SK-N-SH (cell line): ENCODE data around the gene BCAM. TPM values are rescaled to one million over a fixed set of nuclear protein-coding genes. Genes with fewer than 3 reads are reported as not detected.

Source experiments
- CTCF ChIA-PET: fragments of 300-600, 350-600 bp; formaldehyde crosslinking; extraction: SDS; loops from one replicate; lab custom pipeline; 2021; lab: Yijun Ruan, JAX
- POLR2A ChIA-PET: fragments of 350-600 bp; sonication (Branson Sonifier 250); formaldehyde crosslinking; extraction: SDS; loops from one replicate; lab custom pipeline; 2020; ENCODE audit warnings: antibody characterized with exemption, inconsistent platforms; lab: Yijun Ruan, JAX
- DNase-seq: peaks from one replicate; pipeline ENCODE4 v3.0.0; 2012
- H2AFZ ChIP-seq: fragments of 200-600 bp; sonication (generic); 2 replicates; pipeline ENCODE4 v1.8.1; 2016; ENCODE audit warnings: antibody characterized with exemption, mild to moderate bottlenecking, low read depth
- H3F3A ChIP-seq: fragments of 200-600 bp; sonication (generic); replicated peaks from 2 replicates; pipeline ENCODE3; 2016; ENCODE audit warnings: antibody characterized with exemption, mild to moderate bottlenecking; ENCODE audit not compliant: insufficient read depth
- H3K27ac ChIP-seq, 2 experiments: fragments of 200-500 bp in 1 of 2; fragments of 200-600 bp in 1 of 2; sonication (Bioruptor generic) in 1 of 2; sonication (generic), shearing (Covaris generic) in 1 of 2; 2 replicates each; pipeline versions ENCODE4 v1.5.1 to v1.6.1; 2014 to 2016; ENCODE audit warnings: low read depth in 2 of 2, inconsistent platforms in 1 of 2, low read length in 1 of 2, mild to moderate bottlenecking in 1 of 2, mixed read lengths in 1 of 2
- H3K27me3 ChIP-seq: fragments of 200-600 bp; sonication (generic), shearing (Covaris generic); 2 replicates; pipeline ENCODE4 v1.6.1; 2016; ENCODE audit warnings: mixed run types; ENCODE audit not compliant: insufficient read depth
- H3K36me3 ChIP-seq, 2 experiments: fragments of 200-500 bp in 1 of 2; fragments of 200-600 bp in 1 of 2; sonication (Bioruptor generic) in 1 of 2; sonication (generic) in 1 of 2; replicated peaks in 1 of 2; 2 replicates each; pipeline versions ENCODE3 to v1.5.1; 2014 to 2016; ENCODE audit warnings: low read length in 1 of 2, mild to moderate bottlenecking in 1 of 2; ENCODE audit not compliant: insufficient read depth in 2 of 2, control insufficient read depth in 1 of 2
- H3K4me1 ChIP-seq, 2 experiments: fragments of 200-500 bp in 1 of 2; fragments of 200-600 bp in 1 of 2; sonication (Bioruptor generic) in 1 of 2; sonication (generic), shearing (Covaris generic) in 1 of 2; 2 replicates each; pipeline versions ENCODE4 v1.5.1 to v1.6.1; 2014 to 2016; ENCODE audit warnings: low read depth in 1 of 2, low read length in 1 of 2, mixed run types in 1 of 2; ENCODE audit not compliant: insufficient read depth in 2 of 2, control insufficient read depth in 1 of 2
- H3K4me2 ChIP-seq: fragments of 200-600 bp; sonication (generic), shearing (Covaris generic); 2 replicates; pipeline ENCODE4 v1.6.1; 2017; ENCODE audit warnings: mixed run types
- H3K4me3 ChIP-seq, 2 experiments: fragments of 200-500 bp in 1 of 2; fragments of 200-600 bp in 1 of 2; sonication (Bioruptor generic) in 1 of 2; sonication (generic), shearing (Covaris generic) in 1 of 2; 2 replicates each; pipeline versions ENCODE4 v1.5.1 to v1.8.1; 2014 to 2016; ENCODE audit warnings: low read depth in 2 of 2, inconsistent platforms in 1 of 2, low read length in 1 of 2, mild to moderate bottlenecking in 1 of 2, mixed read lengths in 1 of 2, moderate library complexity in 1 of 2
- H3K79me2 ChIP-seq: fragments of 200-600 bp; sonication (generic); 2 replicates; pipeline ENCODE4 v1.8.1; 2017; ENCODE audit warnings: mild to moderate bottlenecking; ENCODE audit not compliant: insufficient read depth
- H3K9ac ChIP-seq: fragments of 200-600 bp; sonication (generic); 2 replicates; pipeline ENCODE4 v1.6.1; 2017; ENCODE audit warnings: mixed run types
- H3K9me2 ChIP-seq: fragments of 200-600 bp; sonication (generic); 2 replicates; pipeline ENCODE4 v1.6.1; 2017; ENCODE audit warnings: mixed run types
- H3K9me3 ChIP-seq: fragments of 200-600 bp; sonication (generic); 2 replicates; pipeline ENCODE4 v1.6.1; 2017; ENCODE audit warnings: mixed run types, mild to moderate bottlenecking, moderate library complexity
- H4K20me1 ChIP-seq: fragments of 200-600 bp; sonication (generic); 2 replicates; pipeline ENCODE4 v1.6.1; 2017; ENCODE audit warnings: mild to moderate bottlenecking, mixed run types; ENCODE audit not compliant: insufficient read depth
- CHD2 ChIP-seq: fragments of 150-350 bp; IDR thresholded peaks from 2 replicates; pipeline ENCODE4 v1.6.1; 2018; ENCODE audit warnings: low read length; ENCODE audit not compliant: partially characterized antibody
- EP300 ChIP-seq, 2 experiments: IDR thresholded peaks; 2 replicates each; pipeline versions ENCODE4 v1.4.0 to v1.6.1; 2012; ENCODE audit warnings: borderline replicate concordance in 1 of 2, low read depth in 1 of 2, low read length in 1 of 2
- FOXM1 ChIP-seq: IDR thresholded peaks from 2 replicates; pipeline ENCODE4 v1.4.0; 2012; ENCODE audit warnings: low read depth, mild to moderate bottlenecking
- GABPA ChIP-seq: IDR thresholded peaks from 2 replicates; pipeline ENCODE4 v1.4.0; 2012; ENCODE audit warnings: low read depth, mild to moderate bottlenecking
- GATA2 ChIP-seq: sonication (generic); formaldehyde crosslinking; IDR thresholded peaks from 2 replicates; pipeline ENCODE4 v1.5.0; 2020; ENCODE audit warnings: mild to moderate bottlenecking, missing genetic modification reagents
- JUND ChIP-seq: IDR thresholded peaks from 2 replicates; pipeline ENCODE4 v1.4.0; 2012
- NFIC ChIP-seq: IDR thresholded peaks from 2 replicates; pipeline ENCODE4 v1.4.0; 2012; ENCODE audit warnings: borderline replicate concordance
- NRF1 ChIP-seq: IDR thresholded peaks from 2 replicates; pipeline ENCODE4 v1.6.1; 2012; ENCODE audit warnings: low read depth, mild to moderate bottlenecking, low read length
- POLR2AphosphoS5 ChIP-seq: IDR thresholded peaks from 2 replicates; pipeline ENCODE4 v1.6.1; 2012; ENCODE audit warnings: low read depth, low read length
- RCOR1 ChIP-seq: fragments of 150-350 bp; IDR thresholded peaks from 2 replicates; pipeline ENCODE4 v1.6.1; 2017; ENCODE audit warnings: antibody characterized with exemption, low read length
- RFX5 ChIP-seq: IDR thresholded peaks from 2 replicates; pipeline ENCODE4 v1.6.1; 2012; ENCODE audit warnings: mild to moderate bottlenecking, improper control_type of control experiment, low read length
- RXRA ChIP-seq: IDR thresholded peaks from 2 replicates; pipeline ENCODE4 v1.4.0; 2012; ENCODE audit warnings: low read depth, mild to moderate bottlenecking, borderline replicate concordance
- TAF1 ChIP-seq: IDR thresholded peaks from 2 replicates; pipeline ENCODE4 v1.6.1; 2012; ENCODE audit warnings: low read depth, mild to moderate bottlenecking, low read length, moderate library complexity, borderline replicate concordance
- YY1 ChIP-seq: IDR thresholded peaks from 2 replicates; pipeline ENCODE4 v1.4.0; 2012; ENCODE audit warnings: low read depth, mild to moderate bottlenecking
- WGBS: methylation state at CpG from one replicate; pipeline ENCODE4 v1.1.6; 2017; ENCODE audit warnings: low lambda C conversion rate; 5-methylcytosine and 5-hydroxymethylcytosine counted together
- polyA plus RNA-seq, 3 experiments: library from polyadenylated mRNA; depleted of rRNA; stranded (reverse); fragments of >200 nt; gene quantifications; 2 replicates each; pipeline ENCODE4 v1.2.3, GENCODE V29; 2012
- TF ChIP-seq, protein P1 (sequence below): fragments of 150-350 bp; IDR thresholded peaks from 2 replicates; pipeline ENCODE4 v1.6.1; 2017; ENCODE audit warnings: antibody characterized with exemption, low read length, low read depth, borderline replicate concordance
- TF ChIP-seq, protein P2 (sequence below): IDR thresholded peaks from 2 replicates; pipeline ENCODE4; 2012
- TF ChIP-seq, protein P3 (sequence below): fragments of 200-600 bp; sonication (generic); IDR thresholded peaks from 2 replicates; pipeline ENCODE4 v1.6.1; 2017; ENCODE audit warnings: antibody characterized with exemption, mild to moderate bottlenecking, moderate library complexity

The BCAM gene
- polyA plus RNA-seq, 1 of the 3 experiments (the other 2 are of a cell fraction), result 34.0 TPM

DNA sequence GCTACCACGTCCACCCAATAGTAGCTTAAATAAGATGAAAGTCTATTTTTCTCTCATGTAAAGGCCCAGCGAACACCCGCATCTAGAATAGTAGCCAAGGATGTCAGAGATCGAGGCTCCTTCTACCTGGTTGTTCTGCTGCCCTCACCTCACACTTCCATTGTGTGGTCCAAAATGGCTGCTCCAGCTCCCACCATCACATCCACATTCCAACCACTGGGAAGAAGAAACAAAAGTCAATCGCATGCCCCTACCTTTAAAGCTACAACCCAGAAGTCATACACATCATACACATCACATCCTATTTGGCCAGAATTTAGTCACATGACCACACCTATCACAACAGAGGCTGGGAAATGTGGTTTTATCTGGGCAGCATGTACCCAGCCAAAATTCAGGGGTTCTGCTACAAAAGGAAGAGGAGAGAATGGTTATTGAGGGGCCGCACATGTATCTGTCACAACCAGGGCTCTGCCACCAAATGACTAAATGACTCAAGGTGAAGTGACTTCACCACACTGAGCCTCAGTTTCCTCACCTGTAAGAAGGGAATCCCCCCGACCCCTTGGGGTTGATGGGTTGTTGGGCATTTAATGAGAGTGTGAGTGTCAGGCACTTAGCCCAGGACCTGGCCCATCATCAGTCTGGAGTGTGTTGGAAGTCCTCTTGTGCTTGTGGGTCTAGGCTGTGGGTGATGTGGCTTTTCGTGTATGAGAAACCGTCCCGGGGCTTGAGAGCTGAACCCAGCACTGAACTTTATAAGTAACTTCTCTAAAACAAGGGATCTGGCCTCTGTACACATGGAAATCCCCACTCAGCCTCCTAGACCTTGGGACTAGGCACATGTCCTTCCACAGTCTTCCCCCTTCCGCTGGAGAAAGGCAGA is 41.4 kb upstream of the BCAM start:
- no peaks in the 10 kb centered on the region for H3K27me3 ChIP-seq
- H3K9me2 ChIP-seq, result no peaks in the 10 kb centered on the region
- H3K9ac ChIP-seq, result no peak overlapping the region
- H3F3A ChIP-seq, result peaks cover 16% of the 10 kb centered on the region
- ChIA-PET POLR2A (no interaction called here), CTCF (interaction anchor here (1.0 to 17.6 kb wide), 6 partner anchors 10 to 197 kb away, joined by 4 to 598 read pairs (median 6); no protein-coding TSS in a partner anchor)
- no peak for DNase-seq
- no peak overlapping the region for H3K4me2 ChIP-seq
- H4K20me1 ChIP-seq, result no peaks in the 10 kb centered on the region
- no peaks in the 10 kb centered on the region for H3K4me1 ChIP-seq
- H3K9me3 ChIP-seq, result no peaks in the 10 kb centered on the region
- no peak overlapping the region for H3K27ac ChIP-seq
- no peaks in the 10 kb centered on the region for H3K36me3 ChIP-seq
- TF ChIP-seq, protein P1, sequence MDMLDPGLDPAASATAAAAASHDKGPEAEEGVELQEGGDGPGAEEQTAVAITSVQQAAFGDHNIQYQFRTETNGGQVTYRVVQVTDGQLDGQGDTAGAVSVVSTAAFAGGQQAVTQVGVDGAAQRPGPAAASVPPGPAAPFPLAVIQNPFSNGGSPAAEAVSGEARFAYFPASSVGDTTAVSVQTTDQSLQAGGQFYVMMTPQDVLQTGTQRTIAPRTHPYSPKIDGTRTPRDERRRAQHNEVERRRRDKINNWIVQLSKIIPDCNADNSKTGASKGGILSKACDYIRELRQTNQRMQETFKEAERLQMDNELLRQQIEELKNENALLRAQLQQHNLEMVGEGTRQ, result no peak
- TF ChIP-seq YY1 (no peak), CHD2 (no peak), RFX5 (no peak), FOXM1 (no peak), POLR2AphosphoS5 (no peak), JUND (no peak), GABPA (no peak), RCOR1 (no peak), RXRA (no peak), GATA2 (CRISPR knock-in tag) (no peak), TAF1 (no peak), NFIC (no peak), NRF1 (no peak), EP300 (IDR thresholded peaks at IDR 0.05; ENCODE audit: borderline replicate concordance in 1 of 2, low read depth in 1 of 2, low read length in 1 of 2) (no peak)
- TF ChIP-seq, protein P2, sequence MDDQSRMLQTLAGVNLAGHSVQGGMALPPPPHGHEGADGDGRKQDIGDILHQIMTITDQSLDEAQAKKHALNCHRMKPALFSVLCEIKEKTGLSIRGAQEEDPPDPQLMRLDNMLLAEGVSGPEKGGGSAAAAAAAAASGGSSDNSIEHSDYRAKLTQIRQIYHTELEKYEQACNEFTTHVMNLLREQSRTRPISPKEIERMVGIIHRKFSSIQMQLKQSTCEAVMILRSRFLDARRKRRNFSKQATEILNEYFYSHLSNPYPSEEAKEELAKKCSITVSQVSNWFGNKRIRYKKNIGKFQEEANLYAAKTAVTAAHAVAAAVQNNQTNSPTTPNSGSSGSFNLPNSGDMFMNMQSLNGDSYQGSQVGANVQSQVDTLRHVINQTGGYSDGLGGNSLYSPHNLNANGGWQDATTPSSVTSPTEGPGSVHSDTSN, result no peak
- TF ChIP-seq, protein P3, sequence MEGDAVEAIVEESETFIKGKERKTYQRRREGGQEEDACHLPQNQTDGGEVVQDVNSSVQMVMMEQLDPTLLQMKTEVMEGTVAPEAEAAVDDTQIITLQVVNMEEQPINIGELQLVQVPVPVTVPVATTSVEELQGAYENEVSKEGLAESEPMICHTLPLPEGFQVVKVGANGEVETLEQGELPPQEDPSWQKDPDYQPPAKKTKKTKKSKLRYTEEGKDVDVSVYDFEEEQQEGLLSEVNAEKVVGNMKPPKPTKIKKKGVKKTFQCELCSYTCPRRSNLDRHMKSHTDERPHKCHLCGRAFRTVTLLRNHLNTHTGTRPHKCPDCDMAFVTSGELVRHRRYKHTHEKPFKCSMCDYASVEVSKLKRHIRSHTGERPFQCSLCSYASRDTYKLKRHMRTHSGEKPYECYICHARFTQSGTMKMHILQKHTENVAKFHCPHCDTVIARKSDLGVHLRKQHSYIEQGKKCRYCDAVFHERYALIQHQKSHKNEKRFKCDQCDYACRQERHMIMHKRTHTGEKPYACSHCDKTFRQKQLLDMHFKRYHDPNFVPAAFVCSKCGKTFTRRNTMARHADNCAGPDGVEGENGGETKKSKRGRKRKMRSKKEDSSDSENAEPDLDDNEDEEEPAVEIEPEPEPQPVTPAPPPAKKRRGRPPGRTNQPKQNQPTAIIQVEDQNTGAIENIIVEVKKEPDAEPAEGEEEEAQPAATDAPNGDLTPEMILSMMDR, result no peak
- TF ChIP-seq, all 33 proteins: peak for 0
- Histone ChIP-seq H3K79me2 (no peaks in the 10 kb centered on the region), H3K4me3 (no peak overlapping the region), H2AFZ (no peak overlapping the region)
- WGBS, result 63% methylated on average over 11 of the region's 11 CpGs
